H1 (cell line): ENCODE data around the gene C2orf74. TPM values are rescaled to one million over a fixed set of nuclear protein-coding genes. Genes with fewer than 3 reads are reported as not detected.

ENCODE experiments used
- CTCF ChIA-PET: fragments of 300-600 bp; sonication (Branson Sonifier 250); formaldehyde crosslinking; loops from one replicate; lab custom pipeline; 2021; ENCODE audit not compliant: partially characterized antibody; lab: Charles Lee
- POLR2A ChIA-PET: fragments of 300-600 bp; sonication (Branson Sonifier 250); formaldehyde crosslinking; loops from one replicate; lab custom pipeline; 2021; ENCODE audit warnings: inconsistent platforms; ENCODE audit not compliant: partially characterized antibody; lab: Charles Lee
- DNase-seq, 2 experiments: peaks; one replicate each; pipeline versions ENCODE4 v3.0.0 to v3.0.0-alpha.2; 2010 to 2022; ENCODE audit warnings: low spot score in 2 of 2, low read depth in 1 of 2, mixed read lengths in 1 of 2
- FAIRE-seq: peaks from 2 replicates; lab custom pipeline; 2011; peaks lifted over from hg19 to GRCh38; lab: Jason Lieb, UNC
- H2AFZ ChIP-seq: 2 replicates; pipeline ENCODE4 v1.8.1; 2012; ENCODE audit warnings: low read length, inconsistent platforms
- H2AK5ac ChIP-seq: 2 replicates; pipeline ENCODE4 v1.6.1; 2013; ENCODE audit warnings: low read depth, low read length
- H2BK120ac ChIP-seq: replicated peaks from 2 replicates; pipeline ENCODE3; 2013; ENCODE audit warnings: low read depth, low read length, inconsistent platforms
- H2BK12ac ChIP-seq: 2 replicates; pipeline ENCODE4 v1.6.1; 2013; ENCODE audit warnings: low read depth, low read length
- H2BK15ac ChIP-seq: 2 replicates; pipeline ENCODE4 v1.6.1; 2013; ENCODE audit warnings: low read length
- H2BK20ac ChIP-seq: 2 replicates; pipeline ENCODE4 v1.6.1; 2013; ENCODE audit warnings: low read length
- H2BK5ac ChIP-seq: 2 replicates; pipeline ENCODE4 v1.6.1; 2013; ENCODE audit warnings: low read depth, low read length
- H3K14ac ChIP-seq: 2 replicates; pipeline ENCODE4 v1.6.1; 2013; ENCODE audit warnings: inconsistent platforms; ENCODE audit not compliant: insufficient read length
- H3K18ac ChIP-seq: 2 replicates; pipeline ENCODE4 v1.6.1; 2013; ENCODE audit warnings: low read length; ENCODE audit errors: extremely low read depth
- H3K23ac ChIP-seq: 2 replicates; pipeline ENCODE4 v1.6.1; 2013; ENCODE audit warnings: inconsistent platforms; ENCODE audit not compliant: insufficient read length
- H3K23me2 ChIP-seq: 2 replicates; pipeline ENCODE4 v1.6.1; 2013; ENCODE audit warnings: low read depth, low read length
- H3K27ac ChIP-seq: 2 replicates; pipeline ENCODE4 v1.6.1; 2011; ENCODE audit warnings: low read depth, low read length, inconsistent platforms
- H3K27me3 ChIP-seq, 4 experiments: replicated peaks in 1 of 4; 1 replicate in 1 of 4; 2 replicates in 3 of 4; pipeline versions ENCODE4 v1.6.1 to v1.8.1; 2011 to 2013; ENCODE audit warnings: low read length in 3 of 4, mild to moderate bottlenecking in 3 of 4, inconsistent platforms in 2 of 4, mixed read lengths in 2 of 4, moderate library complexity in 1 of 4; ENCODE audit not compliant: control insufficient read depth in 3 of 4, insufficient read depth in 3 of 4; ENCODE audit errors: extremely low read depth in 1 of 4
- H3K36me3 ChIP-seq, 4 experiments: 2 replicates each; pipeline versions ENCODE4 v1.6.1 to v1.8.1; 2011 to 2013; ENCODE audit warnings: mild to moderate bottlenecking in 4 of 4, low read length in 3 of 4, moderate library complexity in 2 of 4, control low read depth in 1 of 4, inconsistent platforms in 1 of 4; ENCODE audit not compliant: insufficient read depth in 4 of 4, control insufficient read depth in 2 of 4
- H3K4ac ChIP-seq: replicated peaks from 2 replicates; pipeline ENCODE3; 2013; ENCODE audit warnings: low read length, low read depth, mixed read lengths, inconsistent platforms; ENCODE audit not compliant: insufficient read length
- H3K4me1 ChIP-seq, 4 experiments: replicated peaks in 1 of 4; 1 replicate in 1 of 4; 2 replicates in 3 of 4; pipeline versions ENCODE4 v1.6.1 to v1.8.1; 2011 to 2013; ENCODE audit warnings: low read length in 3 of 4, inconsistent platforms in 2 of 4, mixed read lengths in 1 of 4; ENCODE audit not compliant: insufficient read depth in 4 of 4, control insufficient read depth in 3 of 4
- H3K4me2 ChIP-seq, 2 experiments: 2 replicates each; pipeline versions ENCODE4 v1.6.1 to v1.8.1; 2011 to 2013; ENCODE audit warnings: low read depth in 2 of 2, low read length in 2 of 2, control low read depth in 1 of 2, inconsistent platforms in 1 of 2, mild to moderate bottlenecking in 1 of 2; ENCODE audit not compliant: insufficient read depth in 1 of 2
- H3K4me3 ChIP-seq, 4 experiments: fragments of 200-600, 300-600 bp in 1 of 4; sonication (generic), shearing (Covaris generic), sonication (Bioruptor Twin) in 1 of 4; 2 replicates each; pipeline versions ENCODE4 v1.5.1 to v1.8.1; 2011 to 2016; ENCODE audit warnings: low read length in 4 of 4, low read depth in 3 of 4, control low read depth in 2 of 4, inconsistent platforms in 2 of 4, mild to moderate bottlenecking in 2 of 4, mixed read lengths in 1 of 4, moderate library complexity in 1 of 4; ENCODE audit not compliant: insufficient read depth in 2 of 4; ENCODE audit errors: extremely low read depth in 1 of 4
- H3K56ac ChIP-seq: replicated peaks from 2 replicates; pipeline ENCODE3; 2013; ENCODE audit warnings: low read depth, mild to moderate bottlenecking, mixed read lengths, low read length, inconsistent platforms; ENCODE audit not compliant: insufficient read length
- H3K79me1 ChIP-seq: 2 replicates; pipeline ENCODE4 v1.6.1; 2013; ENCODE audit warnings: low read depth, low read length, control low read depth
- H3K79me2 ChIP-seq, 2 experiments: 2 replicates each; pipeline versions ENCODE4 v1.6.1 to v1.8.1; 2012 to 2013; ENCODE audit warnings: low read length in 2 of 2, mild to moderate bottlenecking in 2 of 2, inconsistent platforms in 1 of 2; ENCODE audit not compliant: insufficient read depth in 2 of 2, control insufficient read depth in 1 of 2
- H3K9ac ChIP-seq, 4 experiments: replicated peaks in 1 of 4; 1 replicate in 1 of 4; 2 replicates in 3 of 4; pipeline versions ENCODE4 v1.6.1 to v1.8.1; 2011 to 2013; ENCODE audit warnings: low read depth in 3 of 4, low read length in 3 of 4, control low read depth in 2 of 4, mild to moderate bottlenecking in 2 of 4, moderate library complexity in 2 of 4, inconsistent platforms in 1 of 4; ENCODE audit errors: extremely low read depth in 1 of 4
- H3K9me3 ChIP-seq, 2 experiments: 2 replicates each; pipeline versions ENCODE4 v1.6.1 to v1.8.1; 2012 to 2013; ENCODE audit warnings: mild to moderate bottlenecking in 2 of 2, moderate library complexity in 2 of 2, control low read depth in 1 of 2, inconsistent platforms in 1 of 2, low read depth in 1 of 2, low read length in 1 of 2, mixed read lengths in 1 of 2; ENCODE audit not compliant: insufficient read depth in 2 of 2
- H4K20me1 ChIP-seq, 2 experiments: replicated peaks in 1 of 2; 2 replicates each; pipeline versions ENCODE3 to v1.8.1; 2011 to 2013; ENCODE audit warnings: inconsistent platforms in 2 of 2, low read length in 2 of 2, mild to moderate bottlenecking in 1 of 2; ENCODE audit not compliant: insufficient read depth in 2 of 2, control insufficient read depth in 1 of 2
- H4K5ac ChIP-seq: 2 replicates; pipeline ENCODE4 v1.6.1; 2013; ENCODE audit warnings: low read length, low read depth, mixed read lengths, inconsistent platforms; ENCODE audit not compliant: insufficient read length
- H4K8ac ChIP-seq: 2 replicates; pipeline ENCODE4 v1.8.0; 2013; ENCODE audit warnings: mild to moderate bottlenecking, moderate library complexity, low read length, inconsistent platforms; ENCODE audit not compliant: insufficient read depth; ENCODE audit errors: extremely low read depth
- H4K91ac ChIP-seq: replicated peaks from 2 replicates; pipeline ENCODE3; 2013; ENCODE audit warnings: low read length, mixed read lengths, inconsistent platforms; ENCODE audit not compliant: insufficient read length
- BACH1 ChIP-seq: IDR thresholded peaks from 2 replicates; pipeline ENCODE4 v1.6.1; 2012; ENCODE audit warnings: low read length, improper control_type of control experiment
- BCL11A ChIP-seq, 2 experiments: IDR thresholded peaks; one replicate each; pipeline ENCODE4 v1.6.1; 2011; ENCODE audit warnings: low read depth in 2 of 2, low read length in 2 of 2, mild to moderate bottlenecking in 2 of 2
- CTCF ChIP-seq, 3 experiments: IDR thresholded peaks; 1 replicate in 2 of 3; 2 replicates in 1 of 3; pipeline versions ENCODE4 v1.5.1 to v1.6.1; 2011; ENCODE audit warnings: low read length in 3 of 3, mild to moderate bottlenecking in 3 of 3, inconsistent platforms in 2 of 3, low read depth in 1 of 3, moderate library complexity in 1 of 3; ENCODE audit not compliant: insufficient read depth in 1 of 3; ENCODE audit errors: control extremely low read depth in 1 of 3
- EGR1 ChIP-seq: IDR thresholded peaks from 2 replicates; pipeline ENCODE4 v1.6.1; 2011; ENCODE audit warnings: low read depth, low read length, borderline replicate concordance
- GABPA ChIP-seq: IDR thresholded peaks from 2 replicates; pipeline ENCODE4 v1.6.1; 2011; ENCODE audit warnings: mild to moderate bottlenecking, low read length, moderate library complexity, borderline replicate concordance; ENCODE audit not compliant: insufficient read depth
- GTF2F1 ChIP-seq: IDR thresholded peaks from 2 replicates; pipeline ENCODE4 v1.6.1; 2012; ENCODE audit warnings: low read depth, low read length, improper control_type of control experiment, borderline replicate concordance
- HDAC2 ChIP-seq, 2 experiments: fragments of 300-600 bp in 1 of 2; sonication (generic) in 1 of 2; IDR thresholded peaks; 2 replicates each; pipeline ENCODE4 v1.6.1; 2011 to 2012; ENCODE audit warnings: low read depth in 2 of 2, low read length in 2 of 2, mild to moderate bottlenecking in 2 of 2, moderate library complexity in 2 of 2, borderline replicate concordance in 1 of 2, inconsistent platforms in 1 of 2
- KDM1A ChIP-seq: fragments of 200-600, 300-600 bp; sonication (generic); IDR thresholded peaks from 2 replicates; pipeline ENCODE4 v1.7.1; 2016; ENCODE audit warnings: mild to moderate bottlenecking, low read length, borderline replicate concordance
- PHF8 ChIP-seq: fragments of 200-600 bp; sonication (generic); conservative IDR thresholded peaks from 2 replicates; pipeline ENCODE4 v1.7.1; 2012; ENCODE audit warnings: low read depth, mild to moderate bottlenecking, inconsistent platforms, low read length, moderate library complexity
- SAP30 ChIP-seq: fragments of 300-600 bp; sonication (generic); IDR thresholded peaks from 2 replicates; pipeline ENCODE4 v1.7.1; 2012; ENCODE audit warnings: low read length, moderate library complexity, mild to moderate bottlenecking, inconsistent platforms; ENCODE audit not compliant: insufficient read depth, insufficient replicate concordance
- TAF1 ChIP-seq: IDR thresholded peaks from 2 replicates; pipeline ENCODE4 v1.6.1; 2011; ENCODE audit warnings: mild to moderate bottlenecking, low read depth, low read length
- WGBS, 2 experiments: shearing (Covaris generic) in 1 of 2; methylation state at CpG; one replicate each; pipeline versions ENCODE4 v1.1.6 to v1.1.7; 2013 to 2015; ENCODE audit warnings: low lambda C conversion rate in 2 of 2, mixed read lengths in 2 of 2, inconsistent platforms in 1 of 2, low coverage in 1 of 2, missing lambda C conversion rate in 1 of 2; ENCODE audit not compliant: insufficient replicate concordance in 2 of 2, insufficient coverage in 1 of 2, insufficient read length in 1 of 2; ENCODE audit errors: extremely low coverage in 1 of 2, missing lambda C conversion rate in 1 of 2; 5-methylcytosine and 5-hydroxymethylcytosine counted together
- polyA plus RNA-seq, 7 experiments: library from polyadenylated mRNA; depleted of rRNA in 3 of 7; stranded (reverse) in 5 of 7; unstranded in 2 of 7; fragments of >200 nt in 5 of 7; fragments of 200-250 nt in 2 of 7; gene quantifications; 1 replicate in 5 of 7; 2 replicates in 1 of 7; 4 replicates in 1 of 7; pipeline versions ENCODE4 v1.2.1 to v1.2.3, GENCODE V29; 2011 to 2013; ENCODE audit warnings: missing spikeins in 2 of 7, mixed read lengths in 2 of 7
- total RNA-seq: library from RNA; stranded (reverse); fragmentation: NEBNext Ultra II Directional; extraction: Animal tissue kit (Norgen Biotek cat#: 25700); gene quantifications from 2 replicates; pipeline ENCODE4 v1.2.1, GENCODE V29; 2021

The C2orf74 gene
- total and polyA plus RNA-seq, 2 of the 8 experiments (the other 6 are each of a cell fraction or from before 2014, with no cell fraction given) = 2.6 to 9.3 TPM

- 94% methylated on average over 1 of the region's 1 CpG; no CpG with 5 or more reads in 1 of the 2 experiments for WGBS, 2 experiments
- Histone ChIP-seq H2BK20ac (no peak overlapping the region), H4K8ac (no peak overlapping the region), H3K79me1 (no peaks in the 10 kb centered on the region), H3K14ac (no peak overlapping the region), H3K27me3 (no peaks in the 10 kb centered on the region), H3K36me3 (peaks cover 0 to 10% (median 0%) of the 10 kb centered on the region in 4 experiments; a peak in 1 of 8 replicates), H4K20me1 (no peaks in the 10 kb centered on the region), H2AFZ (no peak overlapping the region), H4K5ac (no peak overlapping the region), H2BK5ac (no peak overlapping the region), H3K4me2 (no peak overlapping the region), H3K79me2 (no peaks in the 10 kb centered on the region), H2BK12ac (no peak overlapping the region), H2BK120ac (no peak overlapping the region), H3K56ac (no peak overlapping the region), H2BK15ac (no peak overlapping the region), H3K18ac (no peak overlapping the region), H3K23me2 (no peaks in the 10 kb centered on the region), H3K4me3 (no peak overlapping the region), H2AK5ac (no peak overlapping the region), H3K4ac (no peak overlapping the region), H3K27ac (no peak overlapping the region), H3K9ac (no peak overlapping the region), H4K91ac (no peak overlapping the region), H3K23ac (no peak overlapping the region), H3K4me1 (no peaks in the 10 kb centered on the region), H3K9me3 (no peaks in the 10 kb centered on the region)
- CTCF ChIA-PET = interaction anchor here (0.9 to 1.0 kb wide), 2 partner anchors 10 to 25 kb away, joined by 3 read pairs; no protein-coding TSS in a partner anchor
- FAIRE-seq (no peak), DNase-seq (no peak)
- POLR2A ChIA-PET = no interaction called here
- no peak for TF ChIP-seq GABPA
- TF ChIP-seq HDAC2 (IDR thresholded peaks at IDR 0.05; ENCODE audit: borderline replicate concordance in 1 of 2, low read depth in 2 of 2, low read length in 2 of 2) = no peak
- no peak for TF ChIP-seq KDM1A
- TF ChIP-seq GTF2F1 = no peak
- no peak for TF ChIP-seq EGR1
- TF ChIP-seq PHF8 = no peak
- TF ChIP-seq CTCF (IDR thresholded peaks at IDR 0.05; ENCODE audit: control extremely low read depth in 1 of 3, insufficient read depth in 1 of 3, low read depth in 1 of 3, low read length in 3 of 3) = no peak
- no peak for TF ChIP-seq BCL11A (IDR thresholded peaks at IDR 0.05; ENCODE audit: low read depth in 2 of 2, low read length in 2 of 2)
- TF ChIP-seq SAP30 = no peak
- TF ChIP-seq BACH1 = no peak
- no peak for TF ChIP-seq TAF1
These were observed 10.6 kb upstream of the C2orf74 start for GRCh38 chr2:61151436-61151835.
